NCI-H1417 (cell line): Measurements from ENCODE around the gene SLC22A31.

Experiments
- DNase-seq, 3 experiments: peaks; one replicate each; lab custom pipeline; 2025; lab: John Stamatoyannopoulos, UW

SLC22A31 gene

DNA sequence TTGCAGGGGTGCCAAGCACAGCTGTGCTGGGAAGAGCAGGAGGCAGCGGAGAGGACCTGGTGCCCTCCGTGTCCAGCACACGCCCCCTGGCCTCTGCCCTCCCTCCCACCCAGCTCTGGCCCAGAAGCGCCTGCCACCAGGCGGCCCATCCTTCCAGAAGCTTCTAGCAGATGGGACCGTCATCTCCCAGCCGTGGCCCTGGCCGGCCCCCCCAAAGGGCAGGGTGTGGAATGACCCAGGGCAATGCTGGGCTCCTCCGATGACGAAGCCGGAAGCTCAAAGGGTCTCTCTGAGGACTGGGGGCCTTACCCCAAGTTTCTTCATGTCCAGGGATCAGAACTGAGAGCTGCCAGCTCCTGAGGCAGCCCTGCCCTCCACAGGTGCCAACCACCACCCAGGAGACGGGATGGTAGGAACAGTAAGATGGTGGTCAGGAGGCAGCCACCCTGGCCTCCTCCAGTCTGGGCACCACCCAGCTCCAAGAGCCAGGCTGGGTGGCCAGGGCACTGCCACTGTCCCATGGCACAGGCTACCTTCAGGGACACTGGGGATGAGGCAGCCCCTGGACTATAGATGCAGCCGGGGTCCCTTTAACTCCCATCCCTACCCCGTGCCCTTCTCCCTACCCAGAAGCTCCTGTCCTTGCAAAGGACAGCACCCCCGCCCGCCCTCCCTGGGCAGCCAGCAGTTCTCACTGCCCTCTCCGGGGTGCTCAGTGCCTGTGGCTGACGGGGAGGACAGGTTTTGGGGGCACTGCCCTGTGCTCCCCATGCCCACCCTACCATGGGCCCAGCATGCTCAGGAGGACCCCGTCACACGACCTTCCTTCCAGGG, 35.3 kb downstream of the SLC22A31 start:
- DNase-seq: no peak

DNA sequence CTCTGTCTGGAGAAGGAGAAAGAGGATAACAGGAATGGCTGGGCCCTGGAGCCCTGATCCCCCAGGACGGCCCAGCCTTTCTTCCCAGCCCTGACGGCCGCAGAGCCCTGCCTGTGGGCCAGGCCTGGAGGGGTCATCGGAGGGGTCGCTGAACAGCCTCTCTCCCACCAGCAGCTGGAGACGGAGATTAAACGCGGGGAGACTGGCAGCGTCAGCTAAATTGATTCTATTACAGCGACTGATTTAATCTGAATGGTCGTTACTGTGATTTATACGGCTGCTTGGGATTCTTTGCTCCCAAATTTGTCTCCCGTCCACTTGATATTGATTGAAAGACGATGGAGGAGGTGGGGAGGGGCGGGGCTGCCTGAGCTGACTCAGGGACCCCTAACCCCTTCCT, 35.9 kb downstream of the SLC22A31 start:
- no peak for DNase-seq

DNA sequence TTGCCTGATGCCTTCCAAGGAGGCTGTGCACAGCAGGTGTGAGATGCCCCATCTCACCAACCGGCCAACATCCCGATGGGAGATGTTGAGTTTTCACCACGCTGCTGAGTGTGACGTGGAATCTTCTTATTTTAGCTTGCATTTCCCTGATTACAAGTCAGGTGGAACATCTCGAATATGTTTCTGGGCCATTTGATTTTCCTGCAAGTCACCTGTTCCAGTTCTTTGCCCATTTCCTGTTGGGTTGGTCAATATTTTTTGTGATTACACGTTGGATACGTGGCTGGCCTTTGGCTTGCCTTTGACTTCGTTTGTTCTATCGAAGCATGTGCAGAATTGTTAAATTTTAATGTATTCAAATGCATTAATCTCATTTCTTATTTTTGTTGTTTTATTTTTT, 37.0 kb downstream of the SLC22A31 start:
- no peak for DNase-seq

DNA sequence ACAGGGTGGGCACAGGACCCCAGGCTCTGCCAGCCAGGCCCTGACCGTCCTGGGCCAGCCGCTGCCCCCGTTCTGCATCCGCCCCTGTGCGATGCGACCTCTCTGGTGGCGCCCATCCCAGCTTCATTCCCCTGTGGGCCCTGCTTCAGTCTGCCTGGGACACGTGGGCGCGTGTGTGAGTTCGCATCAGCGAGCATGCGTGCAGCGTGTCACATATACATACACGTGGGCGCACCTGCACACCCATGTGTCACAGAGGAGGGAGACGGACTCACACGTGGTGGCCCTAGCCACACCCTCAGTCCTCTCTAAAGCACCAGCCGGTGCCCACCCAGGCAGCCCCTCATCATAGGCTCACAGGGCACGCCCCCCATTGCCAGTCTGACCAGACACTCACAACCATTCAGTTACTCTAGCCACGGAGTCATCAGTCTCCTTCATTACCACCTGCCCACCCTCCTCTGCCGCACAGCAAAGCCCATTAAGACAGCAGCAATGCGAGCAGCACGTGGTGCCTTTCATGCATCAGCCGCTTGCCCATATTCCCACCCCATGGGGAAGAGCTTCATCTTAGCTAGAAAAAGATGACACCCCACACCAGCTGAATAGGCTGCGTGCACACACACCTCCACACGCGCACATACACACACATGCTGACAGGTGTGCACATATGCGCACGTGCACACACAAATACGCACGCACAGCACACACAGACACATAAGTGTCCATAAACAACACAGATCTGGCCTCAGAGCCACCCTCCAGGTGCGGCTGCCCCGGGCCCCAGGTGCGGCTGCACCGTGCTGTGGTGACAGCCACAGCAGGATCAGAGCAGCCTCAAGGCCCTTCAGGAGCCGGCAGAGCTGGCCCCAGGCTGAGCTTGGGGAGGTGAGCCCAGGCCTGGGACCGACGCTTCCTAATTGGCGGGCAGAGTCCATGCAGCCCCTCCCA, 38.3 kb downstream of the SLC22A31 start:
- peak in 1 of 3 experiments; percentile 30 for DNase-seq

DNA sequence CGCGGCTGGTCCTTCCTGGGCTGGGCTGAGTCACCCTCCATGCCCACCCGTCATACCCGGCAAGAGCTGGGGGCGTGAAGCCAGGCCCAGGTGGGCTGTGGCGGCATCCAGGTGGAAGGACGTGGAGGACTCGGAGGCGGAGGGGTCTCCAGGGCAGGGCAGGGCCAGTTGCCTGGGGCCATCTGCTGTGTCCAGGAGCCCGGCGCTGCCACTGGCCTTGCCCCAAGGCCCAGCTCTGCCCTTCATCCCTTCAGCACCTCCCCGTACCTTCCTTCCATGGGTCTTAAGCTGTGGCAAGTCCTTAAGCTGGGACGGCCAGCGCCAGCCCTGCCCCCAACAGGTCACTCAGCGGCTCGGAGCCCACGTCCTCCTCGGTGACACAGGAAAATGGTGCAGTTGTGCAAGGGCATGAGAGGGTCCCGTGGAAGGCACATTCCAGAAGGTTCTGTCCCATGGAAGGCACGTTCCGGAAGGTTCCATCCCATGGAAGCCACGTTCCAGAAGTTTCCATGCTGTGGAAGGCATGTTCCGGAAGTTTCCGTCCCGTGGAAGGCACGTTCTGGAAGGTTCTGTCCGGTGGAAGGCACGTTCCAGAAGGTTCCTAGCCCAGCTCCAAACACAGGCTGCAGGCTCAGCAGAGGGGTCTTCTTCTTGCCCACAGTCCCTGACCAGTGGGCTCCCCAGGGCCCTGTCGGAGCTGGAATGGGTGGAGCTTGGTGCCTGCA, 39.2 kb downstream of the SLC22A31 start:
- no peak for DNase-seq

DNA sequence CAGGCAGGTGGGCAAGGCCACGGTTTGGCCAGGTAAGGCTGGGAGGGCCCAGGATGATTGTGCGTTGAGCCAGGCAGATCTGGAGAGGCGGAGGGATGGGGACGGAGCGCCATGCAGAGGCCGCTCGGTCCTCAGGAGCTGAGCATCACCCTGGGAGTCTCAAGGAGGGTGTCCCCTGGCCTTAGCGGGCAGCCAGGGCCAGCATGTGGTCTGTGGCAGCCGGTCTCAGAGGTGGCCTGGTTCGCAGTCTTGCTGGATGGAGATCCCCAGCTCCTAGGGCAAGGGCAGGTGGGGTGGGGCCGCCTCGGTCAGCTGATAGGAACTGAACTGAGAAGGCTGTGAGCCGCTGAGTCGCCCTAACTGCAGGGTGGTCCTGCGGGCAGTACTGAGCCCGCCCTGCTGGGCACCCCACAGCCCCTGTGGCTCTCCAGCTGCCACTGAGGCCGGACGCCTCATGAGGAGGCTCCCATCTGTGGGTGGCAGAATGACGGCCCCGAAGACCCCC, 40.4 kb downstream of the SLC22A31 start:
- no peak for DNase-seq

DNA sequence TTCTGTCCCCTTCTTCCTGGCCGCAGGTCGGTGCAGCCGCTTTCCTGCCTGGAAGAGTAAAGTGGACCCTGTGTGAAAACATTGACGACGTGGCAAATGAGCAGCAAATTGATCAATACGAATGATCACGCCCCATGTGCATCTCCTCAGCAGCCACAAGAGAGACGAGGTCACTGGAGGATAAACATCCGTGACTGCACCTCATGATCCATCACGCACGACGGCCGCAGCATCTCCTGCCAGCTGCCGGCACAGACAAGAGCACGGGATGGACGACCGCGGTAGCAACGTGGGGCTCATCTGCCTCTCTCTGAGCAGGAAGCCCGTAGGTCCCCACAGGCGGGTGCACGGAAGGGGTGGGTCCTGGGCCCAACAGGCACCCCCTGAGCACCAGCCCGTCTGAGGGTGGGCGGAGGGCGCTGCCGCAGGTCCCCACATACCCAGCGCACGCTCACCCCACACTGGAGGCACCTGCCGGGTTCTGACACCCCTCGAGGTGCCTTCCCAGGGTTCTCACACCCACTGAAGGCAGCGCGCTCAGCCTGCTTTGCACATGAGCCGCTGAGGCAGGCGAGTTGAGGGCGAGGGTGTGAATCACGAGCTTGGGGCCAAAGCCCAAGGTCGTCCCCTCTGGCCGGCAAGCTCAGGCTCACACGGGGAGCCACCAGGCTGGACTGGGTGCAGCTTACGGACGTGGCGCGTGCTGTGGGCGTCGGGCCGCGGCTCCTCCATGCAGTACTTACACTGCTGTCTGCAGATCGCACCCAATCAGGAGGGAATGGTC, 41.1 kb downstream of the SLC22A31 start:
- DNase-seq: no peak

DNA sequence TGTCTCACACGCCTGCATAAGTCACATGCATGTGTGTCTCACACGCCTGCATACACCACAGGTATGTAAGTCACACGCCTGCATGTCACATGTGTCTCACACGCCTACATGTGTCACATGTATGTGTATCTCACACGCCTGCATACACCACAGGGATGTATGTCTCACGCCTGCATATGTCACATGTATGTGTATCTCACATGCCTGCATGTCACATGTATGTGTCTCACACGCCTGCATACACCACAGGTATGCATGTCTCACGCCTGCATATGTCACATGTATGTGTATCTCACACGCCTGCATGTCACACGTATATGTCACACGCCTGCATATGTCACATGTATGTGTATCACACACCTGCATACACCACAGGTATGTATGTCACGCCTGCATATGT, 42.6 kb downstream of the SLC22A31 start:
- no peak for DNase-seq

DNA sequence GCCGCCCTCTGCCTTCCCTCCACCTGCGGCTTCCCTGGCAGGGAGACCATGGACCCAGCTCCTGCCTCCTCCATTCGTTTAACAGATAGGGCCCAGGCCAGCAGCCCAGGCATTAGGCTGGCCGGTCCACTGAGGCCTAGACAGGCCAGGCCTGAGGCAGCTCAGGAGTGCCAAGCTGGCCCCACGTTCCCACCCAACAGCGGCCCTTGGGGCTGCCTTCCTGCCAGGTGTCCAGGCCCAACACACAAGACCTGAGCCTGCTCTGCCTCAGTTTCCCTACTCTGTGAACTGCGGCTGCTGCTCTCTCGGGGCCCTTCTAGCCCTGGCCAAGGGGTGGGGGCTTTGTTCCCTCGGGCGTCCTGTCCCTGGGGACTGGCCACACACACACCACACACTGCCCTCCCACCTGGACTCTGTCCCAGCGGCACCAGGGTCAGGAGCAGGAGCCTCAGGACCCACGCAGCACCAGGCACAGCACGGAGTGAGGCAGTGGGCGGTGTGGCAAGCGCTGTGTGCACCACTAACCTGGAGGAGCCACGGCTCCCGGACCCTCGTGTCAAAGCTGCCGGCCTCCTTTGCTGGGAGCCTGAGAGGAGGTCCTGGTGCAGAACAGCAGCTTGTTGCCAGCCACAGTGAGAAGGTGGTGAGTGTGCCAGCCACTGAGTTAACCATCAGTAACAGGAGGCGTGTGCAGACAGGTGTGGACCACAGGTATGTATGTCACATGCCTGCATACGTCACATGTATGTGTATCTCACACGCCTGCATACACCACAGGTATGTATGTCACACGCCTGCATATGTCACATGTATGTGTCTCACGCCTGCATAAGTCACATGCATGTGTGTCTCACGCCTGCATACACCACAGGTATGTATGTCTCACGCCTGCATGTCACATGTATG, 43.3 kb downstream of the SLC22A31 start:
- no peak for DNase-seq

DNA sequence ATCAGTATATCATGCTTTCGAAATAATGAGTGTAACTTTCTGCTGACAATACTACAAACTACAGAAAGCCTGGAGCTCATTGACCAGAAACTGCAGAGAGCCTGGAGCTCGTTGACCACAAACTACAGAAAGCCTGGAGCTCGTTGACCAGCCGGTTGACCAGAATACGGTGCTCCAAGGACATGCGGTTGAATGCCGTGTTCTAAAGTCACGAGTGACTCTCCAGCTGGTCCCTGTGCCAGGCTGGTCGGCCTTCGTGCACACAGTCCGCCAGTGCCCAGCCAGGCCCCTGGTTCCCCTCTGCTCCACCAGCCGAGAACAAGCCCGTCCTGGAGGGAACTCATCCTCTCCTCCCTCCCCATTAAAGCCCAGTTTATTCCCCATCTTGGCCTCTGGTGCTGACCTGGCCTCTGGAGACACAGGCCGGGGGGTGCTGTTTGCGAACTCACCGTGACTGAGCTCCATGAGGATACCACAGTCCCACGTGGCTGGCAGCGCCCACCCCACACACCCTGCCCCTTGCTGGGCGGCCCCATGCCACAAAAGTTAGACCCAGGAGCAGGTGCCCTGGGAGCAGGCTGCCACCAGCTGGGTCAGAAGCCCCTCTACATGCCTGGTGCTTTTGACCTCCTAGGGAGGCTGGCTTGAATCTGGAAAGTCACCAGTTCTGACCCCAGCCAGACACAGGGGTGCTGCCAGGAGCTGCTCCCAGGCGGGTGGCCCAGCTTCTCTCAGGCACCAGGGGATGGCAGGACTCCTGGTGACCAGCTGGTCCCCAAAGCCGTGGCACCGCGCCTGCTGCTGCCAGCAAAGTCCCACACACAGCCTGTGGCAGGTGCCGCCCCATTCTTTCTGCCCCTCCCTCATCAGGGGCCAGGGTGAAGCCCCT, 44.2 kb downstream of the SLC22A31 start:
- DNase-seq: no peak

DNA sequence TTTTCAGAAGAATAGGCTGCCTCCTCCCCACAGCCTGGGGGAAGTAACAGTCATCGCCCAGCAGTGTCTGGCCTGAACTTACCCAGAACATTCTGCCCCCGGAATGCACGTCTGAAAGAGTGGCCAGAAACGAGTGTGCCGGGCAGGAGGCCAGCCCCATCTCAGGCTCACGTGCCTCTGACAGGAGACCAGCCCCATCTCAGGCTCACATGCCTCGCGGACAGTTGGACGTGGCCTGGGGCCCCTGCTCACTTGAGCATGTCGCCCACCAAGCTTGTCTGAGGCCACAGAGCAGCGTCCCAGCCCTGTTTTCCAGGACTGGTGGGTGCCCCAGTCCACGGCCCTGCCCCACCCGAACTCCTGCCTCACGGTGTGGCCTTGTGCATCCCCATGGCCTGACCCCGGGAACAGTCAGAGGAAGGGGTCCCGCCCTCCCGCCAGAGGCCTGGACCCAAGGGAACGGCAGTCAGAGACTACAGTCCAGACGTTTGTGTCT, 45.1 kb downstream of the SLC22A31 start:
- no peak for DNase-seq

DNA sequence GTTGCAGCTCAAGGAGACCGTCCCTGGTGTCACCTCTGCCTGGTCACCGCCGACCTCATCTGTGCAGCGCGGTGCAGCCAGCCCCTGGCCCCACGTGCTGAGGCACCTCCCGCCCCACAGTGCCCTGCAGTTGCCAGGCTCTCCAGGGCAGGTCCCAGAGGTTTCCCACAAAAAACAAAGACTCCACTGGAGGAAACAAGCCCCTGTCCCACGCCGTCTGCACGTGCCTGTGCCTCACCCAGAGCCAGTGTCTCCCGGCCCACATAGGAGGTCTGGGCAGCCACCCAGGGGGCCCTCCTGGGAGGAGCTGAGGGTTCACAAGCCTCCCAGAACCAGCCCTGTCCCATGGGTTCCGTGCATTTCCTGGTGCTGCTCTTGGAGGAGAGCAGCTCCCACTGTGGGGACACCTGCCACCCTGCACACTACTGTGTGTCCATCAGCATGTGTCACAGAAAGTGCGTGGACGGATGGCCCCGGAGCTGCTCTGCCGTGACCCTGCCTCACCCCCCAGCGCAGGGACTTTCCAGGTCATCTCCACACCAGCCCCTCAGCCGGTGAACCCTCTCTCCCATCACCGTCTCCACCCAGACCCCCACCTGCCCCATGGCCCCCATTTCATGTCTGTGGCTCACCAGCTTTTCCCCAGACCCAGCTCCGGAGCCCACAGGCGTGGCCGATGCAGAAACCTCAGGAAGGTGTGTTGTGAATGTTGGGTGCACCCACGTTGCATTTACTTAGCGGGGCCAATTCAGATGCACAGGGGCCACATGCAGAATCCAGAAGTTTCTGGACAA, 45.8 kb downstream of the SLC22A31 start:
- no peak for DNase-seq

DNA sequence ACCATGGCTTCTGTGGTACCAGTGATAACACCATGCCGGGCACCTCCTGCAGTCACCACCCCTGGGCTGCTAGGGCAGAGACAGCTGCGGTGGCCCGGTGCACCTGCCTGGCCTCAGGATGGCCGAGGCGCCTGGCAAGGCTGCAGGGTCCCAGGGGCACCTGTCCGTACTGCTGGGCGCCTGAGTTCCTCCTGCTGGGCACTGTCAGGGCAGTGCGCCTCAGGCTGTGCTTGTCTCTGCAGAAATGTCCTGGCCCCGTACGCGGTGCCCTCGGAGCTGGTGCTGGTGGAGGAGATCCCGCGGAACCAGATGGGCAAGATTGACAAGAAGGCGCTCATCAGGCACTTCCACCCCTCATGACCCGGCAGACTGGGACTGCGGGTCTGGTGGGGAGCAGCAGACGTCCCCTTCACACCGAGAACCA, 46.5 kb downstream of the SLC22A31 start:
- DNase-seq: no peak

DNA sequence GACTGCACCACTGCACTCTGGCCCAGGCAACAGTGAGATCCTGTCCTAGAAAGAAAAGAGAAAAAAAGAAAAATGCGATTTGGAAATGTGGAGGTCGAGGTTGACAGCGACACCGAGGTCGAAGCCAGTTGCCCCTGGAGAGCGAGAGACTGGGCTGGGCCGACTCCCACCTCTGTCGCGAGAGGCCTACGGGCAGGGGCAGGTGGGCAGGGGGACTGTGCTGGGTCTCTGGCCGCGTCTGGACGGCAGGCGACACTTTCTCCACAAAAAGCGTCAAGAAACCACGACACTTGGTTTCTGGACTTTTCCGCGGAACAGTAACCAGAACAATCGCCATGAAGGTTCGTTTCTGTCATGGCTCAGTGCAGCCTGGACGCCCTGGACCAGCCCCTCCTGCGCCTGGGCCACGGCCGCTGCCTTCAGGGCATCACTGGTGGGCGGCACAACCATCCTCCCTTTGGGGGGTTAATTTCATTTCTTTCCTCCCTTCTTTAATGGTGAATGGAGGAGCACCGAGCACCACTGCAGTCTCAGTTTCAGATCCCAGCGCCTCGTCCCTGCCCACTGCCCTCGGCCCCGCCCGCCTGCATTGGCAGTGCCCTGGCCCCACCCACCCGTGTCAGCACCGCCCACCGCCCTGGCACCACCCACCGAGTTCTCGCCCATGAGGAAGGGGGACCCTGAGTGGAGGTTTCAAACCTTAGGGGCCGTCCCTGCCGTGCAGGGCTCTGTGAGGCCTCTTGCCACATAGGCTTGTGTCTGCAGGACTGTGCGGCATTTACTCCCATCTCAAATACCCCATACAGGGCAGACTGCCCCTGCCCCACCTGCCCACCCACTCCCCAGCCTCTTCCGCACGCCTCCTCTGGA, 47.3 kb downstream of the SLC22A31 start:
- DNase-seq: no peak

DNA sequence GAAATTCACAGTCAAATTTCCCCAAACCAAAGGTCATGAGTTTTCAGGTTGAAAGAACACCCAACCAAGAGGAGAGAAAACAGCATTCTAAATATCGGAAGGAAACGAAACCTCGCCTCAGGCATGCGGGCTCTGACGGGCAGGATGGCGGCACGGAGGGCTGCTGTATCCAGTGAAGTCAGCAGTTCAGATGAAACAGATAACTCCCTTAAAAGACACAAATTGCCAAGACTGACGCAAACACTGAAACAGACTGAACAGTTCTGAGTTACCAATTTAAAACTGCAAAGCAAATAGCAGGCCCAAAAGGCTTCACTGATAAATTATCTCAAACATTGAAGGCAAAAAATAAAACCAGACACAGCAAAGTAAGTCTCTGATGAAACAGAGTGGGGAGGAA, 49.4 kb downstream of the SLC22A31 start:
- no peak for DNase-seq

DNA sequence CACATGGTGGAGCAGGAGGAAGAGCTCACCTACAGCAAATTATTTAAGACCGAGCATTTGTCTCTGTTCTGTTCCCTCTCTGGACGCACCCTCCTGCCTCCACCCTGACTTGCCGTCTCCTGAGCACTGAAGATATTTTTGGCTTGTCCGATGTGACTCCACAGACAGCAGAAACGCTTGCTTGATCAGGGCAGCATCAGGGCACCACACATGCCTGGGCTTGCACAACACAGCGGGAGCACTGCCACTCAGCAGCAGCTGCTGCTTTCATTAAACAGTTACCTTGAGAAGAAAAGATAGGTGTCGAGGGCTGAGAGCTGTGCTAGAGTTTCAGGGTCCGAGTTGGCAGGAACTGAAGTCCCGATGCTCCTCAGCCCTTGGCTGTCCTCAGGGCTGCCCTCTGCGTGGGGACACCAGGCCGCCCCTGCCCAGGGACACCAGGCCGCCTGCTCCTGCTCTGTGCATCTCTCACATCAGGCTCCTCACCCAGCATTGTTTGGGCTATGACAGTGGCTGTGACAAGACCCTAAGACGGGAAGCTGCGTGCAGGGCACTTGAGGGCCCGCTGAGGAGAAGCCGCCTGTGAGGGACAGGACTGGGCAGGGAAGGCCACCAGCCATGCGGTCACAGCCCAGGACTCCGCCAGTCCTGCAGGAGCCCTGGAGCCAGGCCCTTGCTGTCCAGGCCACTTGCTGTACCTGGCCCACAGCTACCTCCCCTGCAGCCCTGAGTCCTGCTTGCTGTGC, 50.1 kb downstream of the SLC22A31 start:
- peak in 2 of 3 experiments; percentile 35 to 62 for DNase-seq
